WTC11 (cell line): ENCODE results near the gene CS.

Experiments
- ATF1 ChIP-seq: sonication (generic); formaldehyde crosslinking; IDR thresholded peaks from 2 replicates; pipeline ENCODE4 v1.8.1; 2023; ENCODE audit warnings: mild to moderate bottlenecking, moderate library complexity, missing genetic modification reagents
- CREB1 ChIP-seq: sonication (generic); formaldehyde crosslinking; IDR thresholded peaks from 2 replicates; pipeline ENCODE4 v1.8.0; 2023; ENCODE audit warnings: mild to moderate bottlenecking, missing genetic modification reagents
- CREM ChIP-seq: sonication (generic); formaldehyde crosslinking; IDR thresholded peaks from 2 replicates; pipeline ENCODE4 v1.8.1; 2022; ENCODE audit warnings: mild to moderate bottlenecking, missing genetic modification reagents, moderate library complexity
- ELF4 ChIP-seq: sonication (generic); formaldehyde crosslinking; IDR thresholded peaks from 2 replicates; pipeline ENCODE4 v1.8.1; 2022; ENCODE audit warnings: low read depth, mild to moderate bottlenecking, moderate library complexity, missing genetic modification reagents
- GABPB1 ChIP-seq: sonication (generic); formaldehyde crosslinking; IDR thresholded peaks from 2 replicates; pipeline ENCODE4 v1.8.1; 2023; ENCODE audit warnings: mild to moderate bottlenecking, missing genetic modification reagents
- KAT7 ChIP-seq: sonication (generic); formaldehyde crosslinking; IDR thresholded peaks from 2 replicates; pipeline ENCODE4 v1.8.1; 2023; ENCODE audit warnings: missing genetic modification reagents, mild to moderate bottlenecking, borderline replicate concordance
- MXD4 ChIP-seq: fragments of 250-450 bp; sonication (Bioruptor Pico); IDR thresholded peaks from 2 replicates; pipeline ENCODE4 v1.8.0; 2021; ENCODE audit warnings: mild to moderate bottlenecking, moderate library complexity, borderline replicate concordance
- NR1H2 ChIP-seq: sonication (generic); formaldehyde crosslinking; IDR thresholded peaks from 2 replicates; pipeline ENCODE4 v1.9.0; 2021; ENCODE audit warnings: mild to moderate bottlenecking, moderate library complexity, missing genetic modification reagents
- SP1 ChIP-seq: sonication (generic); formaldehyde crosslinking; conservative IDR thresholded peaks from 2 replicates; pipeline ENCODE4 v1.8.1; 2022; ENCODE audit warnings: missing genetic modification reagents
- TCF7 ChIP-seq: sonication (generic); formaldehyde crosslinking; IDR thresholded peaks from 2 replicates; pipeline ENCODE4 v1.8.0; 2022; ENCODE audit warnings: mild to moderate bottlenecking, low read depth, missing genetic modification reagents, moderate library complexity
- ZNF138 ChIP-seq: sonication (generic); formaldehyde crosslinking; conservative IDR thresholded peaks from 2 replicates; pipeline ENCODE4 v1.8.1; 2022; ENCODE audit warnings: mild to moderate bottlenecking, moderate library complexity, missing genetic modification reagents
- TF ChIP-seq, protein P1 (sequence below): fragments of 200-600 bp; IDR thresholded peaks from 2 replicates; pipeline ENCODE4 v1.8.0; 2022; ENCODE audit warnings: antibody characterized with exemption
- TF ChIP-seq, protein P2 (sequence below): sonication (generic); formaldehyde crosslinking; conservative IDR thresholded peaks from 2 replicates; pipeline ENCODE4 v1.8.1; 2022; ENCODE audit warnings: mild to moderate bottlenecking, missing genetic modification reagents
- TF ChIP-seq, protein P3 (sequence below): sonication (generic); formaldehyde crosslinking; IDR thresholded peaks from 2 replicates; pipeline ENCODE4 v1.8.0; 2022; ENCODE audit warnings: mild to moderate bottlenecking, missing genetic modification reagents

DNA sequence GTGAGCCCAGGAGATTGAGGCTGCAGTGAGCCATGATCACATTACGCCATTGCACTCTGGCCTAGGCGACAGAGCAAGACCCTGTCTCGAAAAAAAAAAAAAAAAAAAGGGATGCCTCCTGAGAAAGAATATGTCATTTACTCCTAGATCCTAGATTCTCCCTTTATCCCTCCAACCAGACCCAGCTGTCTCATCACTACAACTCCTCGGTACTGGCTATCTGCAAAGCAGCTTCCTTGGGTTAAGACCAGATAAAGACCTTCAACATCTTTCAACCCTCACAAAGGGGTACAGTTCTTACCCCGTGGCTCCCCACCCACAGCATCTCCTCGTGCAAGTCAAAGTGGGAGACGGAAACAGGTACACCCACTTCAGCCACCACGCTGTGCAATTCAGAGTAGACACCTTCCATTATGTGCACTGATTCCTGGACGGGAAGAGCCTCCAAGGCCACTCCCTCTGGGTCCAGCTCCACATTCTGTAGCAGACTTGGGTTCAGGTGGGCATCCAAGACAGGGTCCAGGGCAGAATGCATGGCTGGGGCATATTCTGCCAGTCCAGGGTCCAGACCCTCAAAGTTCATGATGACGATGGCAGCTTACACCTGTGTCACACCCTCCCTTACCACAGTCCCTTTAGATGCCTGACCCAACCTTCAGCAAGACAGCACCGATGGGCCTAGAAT, 32.5 kb upstream of the CS start:
- no peak for TF ChIP-seq CREM (CRISPR knock-in tag)
- TF ChIP-seq, protein P1, sequence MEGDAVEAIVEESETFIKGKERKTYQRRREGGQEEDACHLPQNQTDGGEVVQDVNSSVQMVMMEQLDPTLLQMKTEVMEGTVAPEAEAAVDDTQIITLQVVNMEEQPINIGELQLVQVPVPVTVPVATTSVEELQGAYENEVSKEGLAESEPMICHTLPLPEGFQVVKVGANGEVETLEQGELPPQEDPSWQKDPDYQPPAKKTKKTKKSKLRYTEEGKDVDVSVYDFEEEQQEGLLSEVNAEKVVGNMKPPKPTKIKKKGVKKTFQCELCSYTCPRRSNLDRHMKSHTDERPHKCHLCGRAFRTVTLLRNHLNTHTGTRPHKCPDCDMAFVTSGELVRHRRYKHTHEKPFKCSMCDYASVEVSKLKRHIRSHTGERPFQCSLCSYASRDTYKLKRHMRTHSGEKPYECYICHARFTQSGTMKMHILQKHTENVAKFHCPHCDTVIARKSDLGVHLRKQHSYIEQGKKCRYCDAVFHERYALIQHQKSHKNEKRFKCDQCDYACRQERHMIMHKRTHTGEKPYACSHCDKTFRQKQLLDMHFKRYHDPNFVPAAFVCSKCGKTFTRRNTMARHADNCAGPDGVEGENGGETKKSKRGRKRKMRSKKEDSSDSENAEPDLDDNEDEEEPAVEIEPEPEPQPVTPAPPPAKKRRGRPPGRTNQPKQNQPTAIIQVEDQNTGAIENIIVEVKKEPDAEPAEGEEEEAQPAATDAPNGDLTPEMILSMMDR = no peak
- TF ChIP-seq MXD4 (CRISPR knock-in tag) = no peak
- TF ChIP-seq ZNF138 (CRISPR knock-in tag) = no peak
- TF ChIP-seq ELF4 (CRISPR knock-in tag) = no peak
- TF ChIP-seq SP1 (CRISPR knock-in tag) = no peak
- no peak for TF ChIP-seq KAT7 (CRISPR knock-in tag)
- TF ChIP-seq, protein P2, sequence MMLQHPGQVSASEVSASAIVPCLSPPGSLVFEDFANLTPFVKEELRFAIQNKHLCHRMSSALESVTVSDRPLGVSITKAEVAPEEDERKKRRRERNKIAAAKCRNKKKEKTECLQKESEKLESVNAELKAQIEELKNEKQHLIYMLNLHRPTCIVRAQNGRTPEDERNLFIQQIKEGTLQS = no peak
- TF ChIP-seq CREB1 = no peak
- TF ChIP-seq GABPB1 = no peak
- TF ChIP-seq ATF1 (CRISPR knock-in tag) = no peak
- no peak for TF ChIP-seq TCF7 (CRISPR knock-in tag)
- TF ChIP-seq NR1H2 (CRISPR knock-in tag) = no peak
- TF ChIP-seq, protein P3, sequence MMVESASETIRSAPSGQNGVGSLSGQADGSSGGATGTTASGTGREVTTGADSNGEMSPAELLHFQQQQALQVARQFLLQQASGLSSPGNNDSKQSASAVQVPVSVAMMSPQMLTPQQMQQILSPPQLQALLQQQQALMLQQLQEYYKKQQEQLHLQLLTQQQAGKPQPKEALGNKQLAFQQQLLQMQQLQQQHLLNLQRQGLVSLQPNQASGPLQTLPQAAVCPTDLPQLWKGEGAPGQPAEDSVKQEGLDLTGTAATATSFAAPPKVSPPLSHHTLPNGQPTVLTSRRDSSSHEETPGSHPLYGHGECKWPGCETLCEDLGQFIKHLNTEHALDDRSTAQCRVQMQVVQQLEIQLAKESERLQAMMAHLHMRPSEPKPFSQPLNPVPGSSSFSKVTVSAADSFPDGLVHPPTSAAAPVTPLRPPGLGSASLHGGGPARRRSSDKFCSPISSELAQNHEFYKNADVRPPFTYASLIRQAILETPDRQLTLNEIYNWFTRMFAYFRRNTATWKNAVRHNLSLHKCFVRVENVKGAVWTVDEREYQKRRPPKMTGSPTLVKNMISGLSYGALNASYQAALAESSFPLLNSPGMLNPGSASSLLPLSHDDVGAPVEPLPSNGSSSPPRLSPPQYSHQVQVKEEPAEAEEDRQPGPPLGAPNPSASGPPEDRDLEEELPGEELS (CRISPR knock-in tag) = no peak
